Measurements from ENCODE around the gene CEP112. TPM values are rescaled to one million over a fixed set of nuclear protein-coding genes. Genes with fewer than 3 reads are reported as not detected.

Gene CEP112
- total RNA-seq, 4 donors from 2014 or later, result 0.53 to 41.3 (median 5.7) TPM

DNA sequence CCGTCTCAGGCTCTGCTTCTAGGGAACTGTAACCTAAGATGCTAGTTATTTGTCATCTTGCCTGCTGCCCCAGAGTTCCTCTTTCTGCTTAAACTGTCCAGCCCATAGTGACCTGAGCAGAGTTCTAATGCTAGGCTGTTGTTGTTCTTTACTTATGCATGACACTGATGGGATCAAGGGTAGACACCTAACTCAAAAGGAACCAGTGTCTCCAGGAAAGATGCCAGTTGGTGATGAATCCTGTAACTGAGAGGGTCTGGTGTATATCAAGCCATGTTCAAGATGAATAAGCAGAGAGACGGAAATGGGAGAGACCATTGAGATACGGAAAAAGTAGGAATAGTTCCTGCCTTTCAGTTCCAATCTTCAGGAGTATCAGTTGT is 23.6 kb upstream of the CEP112 start:
- no peaks in the 10 kb centered on the region for H3K4me1 ChIP-seq
- H3K9me3 ChIP-seq, result no peaks in the 10 kb centered on the region
- DNase-seq, result no peak
- H3K27ac ChIP-seq, result no peak overlapping the region
- no peak overlapping the region for H3K4me3 ChIP-seq
- H3K36me3 ChIP-seq, result no peaks in the 10 kb centered on the region
- TF ChIP-seq CTCF (IDR thresholded peaks at IDR 0.05), result no peak
- TF ChIP-seq POLR2A (IDR thresholded peaks at IDR 0.05), result no peak
- no peaks in the 10 kb centered on the region for H3K27me3 ChIP-seq

DNA sequence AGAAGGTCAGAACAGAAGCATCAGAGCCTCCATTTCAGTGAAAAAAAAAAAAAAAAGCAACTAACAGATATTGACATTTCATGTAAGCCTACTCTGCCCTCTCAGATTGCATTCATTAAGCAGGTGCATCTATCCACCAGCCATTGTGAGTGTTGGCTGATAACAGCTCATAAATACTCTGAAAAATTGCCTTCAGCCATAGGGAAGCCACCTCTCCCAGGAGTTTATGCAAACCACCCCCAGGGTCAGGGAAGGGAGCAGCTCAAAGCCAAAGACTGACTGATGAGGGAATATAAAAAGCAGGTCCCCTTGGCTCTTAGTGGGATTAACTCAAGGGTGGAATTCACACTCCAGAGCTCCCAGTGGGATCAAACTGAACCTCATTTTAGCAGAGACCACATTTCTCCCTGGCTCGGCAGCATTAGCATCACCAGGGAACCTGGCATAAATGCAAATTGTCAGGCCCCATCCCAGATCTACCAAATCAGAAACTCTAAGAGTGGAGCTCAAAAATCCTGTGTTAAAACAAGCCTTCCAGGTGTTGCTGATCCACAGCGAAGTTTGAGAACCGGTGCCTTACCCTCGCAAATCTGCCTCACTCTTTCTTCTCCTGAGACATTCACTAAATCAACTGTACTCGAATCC is 23.1 kb upstream of the CEP112 start:
- Histone ChIP-seq H3K4me1 (no peaks in the 10 kb centered on the region), H3K9me3 (no peaks in the 10 kb centered on the region), H3K36me3 (no peaks in the 10 kb centered on the region), H3K27me3 (no peaks in the 10 kb centered on the region), H3K27ac (no peak overlapping the region), H3K4me3 (no peak overlapping the region)
- DNase-seq, result no peak
- no peak for TF ChIP-seq CTCF (IDR thresholded peaks at IDR 0.05)

GRCh38 chr17:66211047-66211810 is 19.3 kb upstream of the CEP112 start:
- Histone ChIP-seq H3K27ac (no peak overlapping the region), H3K4me1 (no peaks in the 10 kb centered on the region), H3K36me3 (no peaks in the 10 kb centered on the region), H3K27me3 (no peaks in the 10 kb centered on the region), H3K4me3 (no peak overlapping the region), H3K9me3 (no peaks in the 10 kb centered on the region)
- no peak for DNase-seq
- TF ChIP-seq CTCF (IDR thresholded peaks at IDR 0.05), result no peak
- TF ChIP-seq POLR2A (IDR thresholded peaks at IDR 0.05), result no peak

DNA sequence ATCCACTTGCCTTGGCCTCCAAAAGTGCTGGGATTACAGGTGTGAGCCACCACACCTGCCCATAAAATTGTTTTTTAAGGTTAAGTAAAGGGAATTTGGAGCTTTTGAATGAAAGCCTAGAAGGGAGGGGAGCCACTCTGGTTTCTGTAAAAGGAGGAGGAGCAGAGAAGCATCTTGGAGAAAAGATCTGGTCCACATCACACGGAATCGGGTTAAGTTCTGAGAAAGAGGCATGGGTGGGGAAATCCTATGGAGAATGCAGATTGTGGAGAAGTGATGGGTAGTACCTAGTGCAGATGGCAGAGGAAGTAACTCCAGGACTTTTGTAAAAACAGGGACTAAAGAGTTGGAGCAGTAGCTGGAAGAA is 18.3 kb upstream of the CEP112 start:
- no peaks in the 10 kb centered on the region for H3K27me3 ChIP-seq
- no peaks in the 10 kb centered on the region for H3K9me3 ChIP-seq
- no peaks in the 10 kb centered on the region for H3K4me1 ChIP-seq
- H3K27ac ChIP-seq, result no peak overlapping the region
- TF ChIP-seq CTCF (IDR thresholded peaks at IDR 0.05) (no peak), POLR2A (IDR thresholded peaks at IDR 0.05) (no peak)
- no peak for DNase-seq
- H3K36me3 ChIP-seq, result no peaks in the 10 kb centered on the region
- H3K4me3 ChIP-seq, result no peak overlapping the region

GRCh38 chr17:66207936-66208335 is 16.0 kb upstream of the CEP112 start:
- no peaks in the 10 kb centered on the region for H3K27me3 ChIP-seq
- no peaks in the 10 kb centered on the region for H3K36me3 ChIP-seq
- TF ChIP-seq POLR2A (IDR thresholded peaks at IDR 0.05), result no peak
- no peak for TF ChIP-seq CTCF (IDR thresholded peaks at IDR 0.05)
- H3K4me3 ChIP-seq, result no peak overlapping the region
- no peak for DNase-seq
- no peak overlapping the region for H3K27ac ChIP-seq
- no peaks in the 10 kb centered on the region for H3K9me3 ChIP-seq
- no peaks in the 10 kb centered on the region for H3K4me1 ChIP-seq
